ENCODE measurements around the gene SUGP1. TPM values are rescaled to one million over a fixed set of nuclear protein-coding genes. Genes with fewer than 3 reads are reported as not detected.
A peak's percentile ranks its signal among the peaks of the same experiment; 100 is the strongest.

SUGP1 gene
- total RNA-seq, 2 experiments from 2014 or later = 34.6 to 61.4 TPM

- Histone ChIP-seq H3K4me1 (ENCODE audit: insufficient read depth, low read length, poor library complexity, severe bottlenecking) (peaks cover 30% of the 10 kb centered on the region), H3K79me2 (ENCODE audit: insufficient read depth, low read depth, low read length) (no peaks in the 10 kb centered on the region), H3K9me3 (ENCODE audit: low read length) (no peaks in the 10 kb centered on the region), H3K4me2 (ENCODE audit: low read length) (peak overlapping the region; percentile 67), H3K36me3 (ENCODE audit: insufficient read depth, low read length) (peaks cover 14% of the 10 kb centered on the region; the same call in 1 of the 2 replicates), H3K27ac (ENCODE audit: low read depth, low read length, poor library complexity, severe bottlenecking) (peak overlapping the region; percentile 20), H4K20me1 (ENCODE audit: insufficient read depth, low read length) (no peaks in the 10 kb centered on the region), H2AFZ (ENCODE audit: low read length) (peak overlapping the region; percentile 87), H3K9me2 (ENCODE audit: insufficient read depth, low read length) (no peaks in the 10 kb centered on the region), H3K4me3 (ENCODE audit: low read depth, low read length, poor library complexity, severe bottlenecking) (no peak overlapping the region)
- ChIA-PET POLR2A (no interaction called here), CTCF (ENCODE audit: unreplicated experiment) (interaction anchor here (0.6 kb wide), 1 partner anchor 126 kb away, joined by 4 read pairs; no protein-coding TSS in a partner anchor)
- DNase-seq (ENCODE audit: low spot score) = peak; percentile 81
- intact Hi-C loops (cut with micrococcal nuclease; ENCODE audit: unreplicated experiment) = loop anchor here (5.0 kb wide), 1 partner anchor 169 kb away; the partner anchor contains the start of genes BORCS8 and RFXANK
- no peak for TF ChIP-seq EZH2phosphoT487 (IDR thresholded peaks at IDR 0.05; ENCODE audit: borderline replicate concordance, low read depth, low read length)
- TF ChIP-seq, protein P1, sequence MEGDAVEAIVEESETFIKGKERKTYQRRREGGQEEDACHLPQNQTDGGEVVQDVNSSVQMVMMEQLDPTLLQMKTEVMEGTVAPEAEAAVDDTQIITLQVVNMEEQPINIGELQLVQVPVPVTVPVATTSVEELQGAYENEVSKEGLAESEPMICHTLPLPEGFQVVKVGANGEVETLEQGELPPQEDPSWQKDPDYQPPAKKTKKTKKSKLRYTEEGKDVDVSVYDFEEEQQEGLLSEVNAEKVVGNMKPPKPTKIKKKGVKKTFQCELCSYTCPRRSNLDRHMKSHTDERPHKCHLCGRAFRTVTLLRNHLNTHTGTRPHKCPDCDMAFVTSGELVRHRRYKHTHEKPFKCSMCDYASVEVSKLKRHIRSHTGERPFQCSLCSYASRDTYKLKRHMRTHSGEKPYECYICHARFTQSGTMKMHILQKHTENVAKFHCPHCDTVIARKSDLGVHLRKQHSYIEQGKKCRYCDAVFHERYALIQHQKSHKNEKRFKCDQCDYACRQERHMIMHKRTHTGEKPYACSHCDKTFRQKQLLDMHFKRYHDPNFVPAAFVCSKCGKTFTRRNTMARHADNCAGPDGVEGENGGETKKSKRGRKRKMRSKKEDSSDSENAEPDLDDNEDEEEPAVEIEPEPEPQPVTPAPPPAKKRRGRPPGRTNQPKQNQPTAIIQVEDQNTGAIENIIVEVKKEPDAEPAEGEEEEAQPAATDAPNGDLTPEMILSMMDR (conservative IDR thresholded peaks at IDR 0.05; ENCODE audit: low read length) = peak; percentile 84
- no TSS peak for BruUV-seq (replicated peaks)
Observed at GRCh38 chr19:19361075-19361594, 40.8 kb upstream of the SUGP1 start.

- CTCF ChIA-PET (ENCODE audit: unreplicated experiment) = no interaction called here
- no peak for DNase-seq (ENCODE audit: low spot score)
- POLR2A ChIA-PET = interaction anchor here (0.7 kb wide), 1 partner anchor 87 kb away, joined by 4 read pairs; no protein-coding TSS in a partner anchor
- Histone ChIP-seq H3K4me2 (ENCODE audit: low read length) (no peak overlapping the region), H3K79me2 (ENCODE audit: insufficient read depth, low read depth, low read length) (no peaks in the 10 kb centered on the region), H3K4me3 (ENCODE audit: low read depth, low read length, poor library complexity, severe bottlenecking) (no peak overlapping the region), H4K20me1 (ENCODE audit: insufficient read depth, low read length) (no peaks in the 10 kb centered on the region), H3K4me1 (ENCODE audit: insufficient read depth, low read length, poor library complexity, severe bottlenecking) (peaks cover 10% of the 10 kb centered on the region), H3K27ac (ENCODE audit: low read depth, low read length, poor library complexity, severe bottlenecking) (no peak overlapping the region), H3K36me3 (ENCODE audit: insufficient read depth, low read length) (peaks cover 55% of the 10 kb centered on the region), H3K9me3 (ENCODE audit: low read length) (no peaks in the 10 kb centered on the region), H3K9me2 (ENCODE audit: insufficient read depth, low read length) (no peaks in the 10 kb centered on the region), H2AFZ (ENCODE audit: low read length) (no peak overlapping the region)
- intact Hi-C loops (cut with micrococcal nuclease; ENCODE audit: unreplicated experiment) = no loop called here
- TF ChIP-seq EZH2phosphoT487 (IDR thresholded peaks at IDR 0.05; ENCODE audit: borderline replicate concordance, low read depth, low read length) = no peak
- TF ChIP-seq, protein P1 (conservative IDR thresholded peaks at IDR 0.05; ENCODE audit: low read length) = no peak
- BruUV-seq (replicated peaks) = no TSS peak
Observed at GRCh38 chr19:19356901-19357566, 36.7 kb upstream of the SUGP1 start.

DNA sequence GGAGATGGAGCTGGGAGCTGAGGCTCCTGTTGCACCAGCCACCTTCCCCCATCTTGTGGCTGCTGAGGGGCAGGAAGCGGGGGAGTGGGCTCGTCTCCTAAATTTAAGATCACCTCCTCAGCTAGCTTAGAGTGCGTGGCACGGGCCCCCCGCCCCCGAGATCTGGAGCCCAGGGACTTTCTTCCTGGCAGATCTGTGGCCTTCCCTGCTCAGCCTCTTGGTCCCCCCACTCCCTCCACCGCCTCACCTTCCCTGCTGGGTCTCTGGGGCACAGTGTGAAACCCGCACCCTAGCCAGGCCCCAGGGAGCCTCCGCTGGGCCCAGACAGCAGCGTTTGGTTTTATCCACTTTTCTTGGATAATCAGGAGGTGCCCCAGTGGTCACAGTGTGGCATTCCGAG is 36.2 kb upstream of the SUGP1 start:
- peaks cover 9% of the 10 kb centered on the region for H3K4me1 ChIP-seq (ENCODE audit: insufficient read depth, low read length, poor library complexity, severe bottlenecking)
- CTCF ChIA-PET (ENCODE audit: unreplicated experiment) = no interaction called here
- BruUV-seq (replicated peaks) = no TSS peak
- no peaks in the 10 kb centered on the region for H3K9me2 ChIP-seq (ENCODE audit: insufficient read depth, low read length)
- no peak overlapping the region for H3K4me2 ChIP-seq (ENCODE audit: low read length)
- DNase-seq (ENCODE audit: low spot score) = no peak
- POLR2A ChIA-PET = no interaction called here
- no peaks in the 10 kb centered on the region for H4K20me1 ChIP-seq (ENCODE audit: insufficient read depth, low read length)
- H3K79me2 ChIP-seq (ENCODE audit: insufficient read depth, low read depth, low read length) = no peaks in the 10 kb centered on the region
- peaks cover 58% of the 10 kb centered on the region for H3K36me3 ChIP-seq (ENCODE audit: insufficient read depth, low read length)
- H3K4me3 ChIP-seq (ENCODE audit: low read depth, low read length, poor library complexity, severe bottlenecking) = no peak overlapping the region
- TF ChIP-seq EZH2phosphoT487 (IDR thresholded peaks at IDR 0.05; ENCODE audit: borderline replicate concordance, low read depth, low read length) = no peak
- TF ChIP-seq, protein P1 (conservative IDR thresholded peaks at IDR 0.05; ENCODE audit: low read length) = no peak
- H2AFZ ChIP-seq (ENCODE audit: low read length) = no peak overlapping the region
- H3K27ac ChIP-seq (ENCODE audit: low read depth, low read length, poor library complexity, severe bottlenecking) = no peak overlapping the region
- H3K9me3 ChIP-seq (ENCODE audit: low read length) = no peaks in the 10 kb centered on the region
- intact Hi-C loops (cut with micrococcal nuclease; ENCODE audit: unreplicated experiment) = no loop called here

Measured in OCI-LY7 (cell line).